Measurements from ENCODE around the gene MNT. TPM values are rescaled to one million over a fixed set of nuclear protein-coding genes. Genes with fewer than 3 reads are reported as not detected.

MNT gene
- polyA plus RNA-seq, 1 experiment = 2.2 TPM

GRCh38 chr17:2371183-2372130 lies 29.4 kb downstream of the MNT start:
- POLR2A ChIA-PET = interaction anchor here (0.7 kb wide), 1 partner anchor 35 kb away, joined by 4 read pairs; the partner anchor contains the start of gene TSR1
- Histone ChIP-seq H3K27ac (ENCODE audit: low read depth, low read length) (no peak overlapping the region), H3K9me3 (ENCODE audit: control insufficient read depth, insufficient read depth, low read length) (no peaks in the 10 kb centered on the region), H3K4me3 (ENCODE audit: low read depth, low read length) (no peak overlapping the region), H3K27me3 (ENCODE audit: control insufficient read depth, insufficient read depth, low read length) (no peaks in the 10 kb centered on the region)
- TF ChIP-seq, protein P1, sequence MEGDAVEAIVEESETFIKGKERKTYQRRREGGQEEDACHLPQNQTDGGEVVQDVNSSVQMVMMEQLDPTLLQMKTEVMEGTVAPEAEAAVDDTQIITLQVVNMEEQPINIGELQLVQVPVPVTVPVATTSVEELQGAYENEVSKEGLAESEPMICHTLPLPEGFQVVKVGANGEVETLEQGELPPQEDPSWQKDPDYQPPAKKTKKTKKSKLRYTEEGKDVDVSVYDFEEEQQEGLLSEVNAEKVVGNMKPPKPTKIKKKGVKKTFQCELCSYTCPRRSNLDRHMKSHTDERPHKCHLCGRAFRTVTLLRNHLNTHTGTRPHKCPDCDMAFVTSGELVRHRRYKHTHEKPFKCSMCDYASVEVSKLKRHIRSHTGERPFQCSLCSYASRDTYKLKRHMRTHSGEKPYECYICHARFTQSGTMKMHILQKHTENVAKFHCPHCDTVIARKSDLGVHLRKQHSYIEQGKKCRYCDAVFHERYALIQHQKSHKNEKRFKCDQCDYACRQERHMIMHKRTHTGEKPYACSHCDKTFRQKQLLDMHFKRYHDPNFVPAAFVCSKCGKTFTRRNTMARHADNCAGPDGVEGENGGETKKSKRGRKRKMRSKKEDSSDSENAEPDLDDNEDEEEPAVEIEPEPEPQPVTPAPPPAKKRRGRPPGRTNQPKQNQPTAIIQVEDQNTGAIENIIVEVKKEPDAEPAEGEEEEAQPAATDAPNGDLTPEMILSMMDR (IDR thresholded peaks at IDR 0.05; ENCODE audit: low read depth, low read length) = no peak
- CTCF ChIA-PET = interaction anchor here (2.1 kb wide), 1 partner anchor 11 kb away, joined by 13 read pairs; no protein-coding TSS in a partner anchor
- DNase-seq (ENCODE audit: low read depth, low spot score) = no peak

DNA sequence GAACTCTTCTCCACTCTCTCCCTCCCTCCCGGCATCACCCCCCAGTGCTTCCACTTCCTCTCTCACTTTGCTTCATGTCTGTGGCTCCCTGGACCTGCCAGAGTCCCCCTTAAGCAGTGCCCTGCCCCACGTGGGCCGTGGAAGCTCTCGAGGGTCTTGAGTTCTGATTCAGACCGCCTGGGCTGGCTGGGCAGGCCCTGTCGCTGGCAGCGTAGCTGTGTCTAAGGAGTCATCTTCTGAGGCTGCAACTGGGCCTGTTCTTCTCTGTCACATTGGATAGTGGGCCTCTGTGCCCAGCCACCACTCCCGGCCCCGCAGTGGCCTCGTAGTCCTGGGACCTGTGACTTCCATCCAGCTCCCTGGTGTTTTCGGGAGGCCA lies 30.7 kb downstream of the MNT start:
- DNase-seq (ENCODE audit: low read depth, low spot score) = no peak
- Histone ChIP-seq H3K4me3 (ENCODE audit: low read depth, low read length) (no peak overlapping the region), H3K27me3 (ENCODE audit: control insufficient read depth, insufficient read depth, low read length) (no peaks in the 10 kb centered on the region), H3K27ac (ENCODE audit: low read depth, low read length) (no peak overlapping the region), H3K9me3 (ENCODE audit: control insufficient read depth, insufficient read depth, low read length) (no peaks in the 10 kb centered on the region)
- ChIA-PET CTCF (interaction anchor here (0.9 to 2.1 kb wide), 3 partner anchors 12 to 46 kb away, joined by 3 to 13 read pairs (median 10); no protein-coding TSS in a partner anchor), POLR2A (interaction anchor here (1.3 kb wide), 1 partner anchor 11 kb away, joined by 3 read pairs; no protein-coding TSS in a partner anchor)
- TF ChIP-seq, protein P1 (IDR thresholded peaks at IDR 0.05; ENCODE audit: low read depth, low read length) = no peak

DNA sequence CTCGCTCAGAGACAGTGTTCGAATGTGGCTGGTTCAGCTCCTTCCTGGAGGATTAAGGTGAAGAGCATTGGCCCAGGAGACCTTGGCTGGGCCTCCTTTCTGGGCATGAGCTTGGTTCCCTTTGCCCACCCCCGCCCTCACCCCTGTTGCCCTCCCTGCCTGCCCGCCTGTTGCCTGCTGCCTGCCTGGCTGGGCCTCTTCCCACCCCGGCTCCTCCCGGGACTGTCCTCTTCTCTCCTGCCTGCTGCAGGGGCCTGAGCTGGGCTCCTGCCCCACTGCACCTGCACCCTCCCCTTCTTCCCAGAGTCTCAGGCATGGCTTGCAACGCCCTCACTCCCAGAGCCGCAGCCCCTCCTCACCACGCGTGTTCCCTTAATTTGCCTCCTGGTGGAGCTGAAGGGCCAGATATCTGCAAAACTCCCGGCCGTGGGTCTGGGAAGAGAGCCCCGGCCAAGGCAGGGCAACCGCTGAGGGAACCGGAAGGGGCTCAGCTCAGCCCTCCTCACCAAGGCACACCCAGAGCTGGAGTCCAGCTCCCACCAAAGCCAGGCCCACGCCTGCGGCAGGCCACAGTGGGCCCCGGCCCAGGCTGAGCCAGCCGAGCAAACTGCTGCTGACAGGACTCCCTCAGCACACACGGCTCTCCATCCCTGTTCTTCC lies 31.2 kb downstream of the MNT start:
- TF ChIP-seq, protein P1 (IDR thresholded peaks at IDR 0.05; ENCODE audit: low read depth, low read length) = 0 out of 2 replicates have a peak, but pooled peaks have one; percentile 15
- ChIA-PET CTCF (interaction anchor here (0.9 to 2.1 kb wide), 4 partner anchors 13 to 47 kb away, joined by 3 to 13 read pairs (median 6); no protein-coding TSS in a partner anchor), POLR2A (interaction anchor here (1.0 to 1.3 kb wide), 2 partner anchors 11 to 13 kb away, joined by 3 to 4 read pairs; no protein-coding TSS in a partner anchor)
- no peaks in the 10 kb centered on the region for H3K27me3 ChIP-seq (ENCODE audit: control insufficient read depth, insufficient read depth, low read length)
- no peak for DNase-seq (ENCODE audit: low read depth, low spot score)
- no peak overlapping the region for H3K27ac ChIP-seq (ENCODE audit: low read depth, low read length)
- H3K4me3 ChIP-seq (ENCODE audit: low read depth, low read length) = no peak overlapping the region
- no peaks in the 10 kb centered on the region for H3K9me3 ChIP-seq (ENCODE audit: control insufficient read depth, insufficient read depth, low read length)

- TF ChIP-seq, protein P1 (IDR thresholded peaks at IDR 0.05; ENCODE audit: low read depth, low read length) = no peak
- Histone ChIP-seq H3K9me3 (ENCODE audit: control insufficient read depth, insufficient read depth, low read length) (no peaks in the 10 kb centered on the region), H3K27ac (ENCODE audit: low read depth, low read length) (no peak overlapping the region), H3K4me3 (ENCODE audit: low read depth, low read length) (no peak overlapping the region), H3K27me3 (ENCODE audit: control insufficient read depth, insufficient read depth, low read length) (no peaks in the 10 kb centered on the region)
- DNase-seq (ENCODE audit: low read depth, low spot score) = no peak
- ChIA-PET CTCF (interaction anchor here (1.2 to 1.9 kb wide), 2 partner anchors 16 to 47 kb away, joined by 3 to 10 read pairs; no protein-coding TSS in a partner anchor), POLR2A (interaction anchor here (1.0 to 1.5 kb wide), 2 partner anchors 13 to 33 kb away, joined by 4 to 5 read pairs; partner anchors contain the start of gene TSR1)
Observed at GRCh38 chr17:2369039-2369438, 31.8 kb downstream of the MNT start.

Measured in AG04450 (cell line).